Mucosa of rectum (tissue), 2 donors: ENCODE data around the gene DDA1.

ENCODE experiments used
- H3K27ac ChIP-seq, 2 donors: one replicate each; pipeline ENCODE4 v1.7.0; 2013; ENCODE audit warnings: inconsistent platforms in 2 of 2, low read depth in 2 of 2, low read length in 2 of 2
- H3K27me3 ChIP-seq, 2 donors: one replicate each; pipeline ENCODE4 v1.7.0; 2013; ENCODE audit warnings: low read length in 2 of 2; ENCODE audit not compliant: control insufficient read depth in 2 of 2, insufficient read depth in 2 of 2
- H3K36me3 ChIP-seq, 2 donors: one replicate each; pipeline ENCODE4 v1.7.0; 2013; ENCODE audit warnings: low read length in 2 of 2; ENCODE audit not compliant: control insufficient read depth in 2 of 2, insufficient read depth in 2 of 2
- H3K4me1 ChIP-seq, 2 donors: one replicate each; pipeline ENCODE4 v1.7.0; 2013; ENCODE audit warnings: low read length in 2 of 2, mild to moderate bottlenecking in 1 of 2; ENCODE audit not compliant: control insufficient read depth in 2 of 2, insufficient read depth in 2 of 2
- H3K4me3 ChIP-seq, 2 donors: one replicate each; pipeline ENCODE4 v1.7.0; 2013; ENCODE audit warnings: low read length in 2 of 2
- H3K9ac ChIP-seq, 2 donors: one replicate each; pipeline ENCODE4 v1.7.0; 2013; ENCODE audit warnings: low read length in 2 of 2, low read depth in 1 of 2, mild to moderate bottlenecking in 1 of 2
- H3K9me3 ChIP-seq, 2 donors: one replicate each; pipeline ENCODE4 v1.7.0; 2013; ENCODE audit warnings: low read length in 2 of 2; ENCODE audit not compliant: control insufficient read depth in 2 of 2
- donor health status: healthy.
- donor health status: Normal muscosa, but diverticular disease.

The DDA1 gene

DNA sequence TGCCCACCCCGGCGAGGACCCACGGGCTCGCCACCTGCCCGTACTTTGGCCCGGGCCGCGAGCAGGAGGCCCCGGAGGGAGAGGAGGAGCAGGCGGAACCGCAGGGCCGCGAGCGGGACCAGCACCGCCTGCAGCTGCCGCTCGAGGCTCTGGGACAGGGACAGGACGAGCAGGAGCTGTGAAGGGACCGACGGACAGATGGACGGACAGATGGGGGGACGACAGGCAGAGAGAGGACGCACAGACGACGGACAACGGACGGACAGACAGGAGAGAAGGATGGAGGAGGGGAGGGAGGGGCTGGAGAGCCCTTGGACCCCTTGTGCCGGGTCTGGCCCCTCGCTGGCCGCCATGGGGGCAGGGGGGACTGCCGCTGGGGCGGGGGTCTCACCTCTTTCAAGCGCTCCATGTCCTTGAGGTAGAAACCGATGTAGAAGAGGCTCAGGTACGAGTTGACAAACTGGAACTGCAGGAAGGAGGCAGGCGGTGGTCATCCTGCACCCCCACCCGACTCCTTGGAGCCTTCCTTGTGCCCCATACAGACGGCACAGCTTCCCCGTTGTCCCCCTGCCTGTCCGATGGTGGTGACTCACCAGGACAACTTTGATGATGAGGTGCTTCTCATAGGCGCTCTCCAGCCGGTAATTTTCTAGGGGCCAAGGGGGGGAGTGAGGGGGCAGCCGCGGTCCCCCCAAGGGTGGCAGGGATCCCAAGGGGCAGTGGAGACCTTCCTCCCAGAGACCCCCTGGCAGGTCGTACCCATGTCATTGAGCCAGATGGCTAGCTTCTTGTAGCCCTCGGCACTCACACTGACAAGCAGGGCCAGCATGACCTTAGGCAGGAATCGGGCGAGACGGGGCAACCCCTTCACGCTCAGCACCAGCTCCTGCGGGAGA is 20.3 kb downstream of the DDA1 start:
- Histone ChIP-seq H3K4me1 (peaks cover 15 to 17% of the 10 kb centered on the region in 2 donors), H3K9ac (peak overlapping the region in 1 of 2 donors; percentile 33), H3K36me3 (no peaks in the 10 kb centered on the region), H3K4me3 (no peak overlapping the region), H3K27ac (no peak overlapping the region), H3K27me3 (peaks cover 2 to 15% of the 10 kb centered on the region in 2 donors), H3K9me3 (no peaks in the 10 kb centered on the region)

DNA sequence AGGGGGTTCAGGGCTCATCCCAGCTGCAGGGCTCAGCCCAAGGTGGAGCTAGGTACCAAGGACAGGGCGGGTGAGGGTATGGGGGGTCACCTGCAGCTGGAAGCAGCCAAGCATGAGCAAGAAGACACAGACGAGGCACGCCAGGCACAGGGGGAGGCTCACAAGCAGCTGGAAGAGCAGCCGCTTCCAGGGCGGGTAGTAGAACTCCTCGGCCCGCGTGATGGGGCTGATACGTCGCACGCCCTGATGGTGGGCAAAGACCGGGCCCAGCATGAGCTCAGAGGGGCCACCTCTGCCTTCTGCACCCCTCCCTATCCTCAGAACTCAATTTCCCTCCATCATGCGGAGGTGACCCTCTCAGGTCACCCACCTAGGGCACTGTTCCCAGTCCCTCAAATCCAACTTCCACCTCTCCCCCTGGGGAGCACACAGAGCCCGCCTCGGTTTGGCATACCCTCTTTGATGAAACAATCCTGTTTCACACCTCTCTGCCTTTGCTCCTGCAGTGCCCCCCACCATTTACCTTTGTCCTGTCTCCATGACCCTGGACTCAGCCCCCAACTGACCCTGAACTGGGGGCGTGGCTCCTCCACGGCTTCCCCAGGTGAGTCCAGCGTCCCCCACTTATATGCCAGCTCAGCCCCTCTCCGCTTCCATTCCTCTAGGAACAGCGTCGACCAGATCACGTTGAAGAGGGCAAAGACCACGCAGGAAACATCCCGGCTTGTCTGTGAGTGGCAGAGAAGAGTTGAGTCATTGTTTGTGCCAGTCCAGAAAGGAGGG is 21.1 kb downstream of the DDA1 start:
- Histone ChIP-seq H3K4me1 (peaks cover 22 to 23% of the 10 kb centered on the region in 2 donors), H3K27ac (no peak overlapping the region), H3K9ac (no peak overlapping the region), H3K27me3 (peaks cover 2 to 15% of the 10 kb centered on the region in 2 donors), H3K9me3 (no peaks in the 10 kb centered on the region), H3K4me3 (no peak overlapping the region), H3K36me3 (no peaks in the 10 kb centered on the region)

DNA sequence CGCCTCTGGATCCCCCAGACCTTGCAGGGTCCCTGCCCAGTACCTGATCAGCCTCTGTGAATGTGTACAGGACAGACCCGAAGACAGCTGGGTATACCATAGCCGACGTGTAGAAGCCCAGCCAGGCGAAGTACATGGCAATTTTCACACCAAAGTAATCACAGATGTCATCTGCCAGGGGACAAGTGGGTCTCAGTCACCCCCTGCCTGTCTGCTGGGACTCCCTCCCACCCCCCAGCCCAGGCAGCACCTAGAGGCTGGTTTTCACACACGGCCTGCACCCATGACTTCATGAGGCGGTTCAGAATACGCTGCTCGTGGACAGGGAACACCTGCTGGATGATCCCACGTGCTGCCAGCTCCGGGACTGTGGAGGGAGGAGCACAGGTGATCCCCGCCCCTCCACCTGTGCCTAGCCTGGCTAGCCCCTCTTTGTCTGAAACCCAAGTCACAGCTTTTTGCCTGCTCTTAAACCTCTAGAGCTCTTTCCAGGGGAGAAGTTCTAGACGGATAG is 21.7 kb downstream of the DDA1 start:
- no peaks in the 10 kb centered on the region for H3K36me3 ChIP-seq

DNA sequence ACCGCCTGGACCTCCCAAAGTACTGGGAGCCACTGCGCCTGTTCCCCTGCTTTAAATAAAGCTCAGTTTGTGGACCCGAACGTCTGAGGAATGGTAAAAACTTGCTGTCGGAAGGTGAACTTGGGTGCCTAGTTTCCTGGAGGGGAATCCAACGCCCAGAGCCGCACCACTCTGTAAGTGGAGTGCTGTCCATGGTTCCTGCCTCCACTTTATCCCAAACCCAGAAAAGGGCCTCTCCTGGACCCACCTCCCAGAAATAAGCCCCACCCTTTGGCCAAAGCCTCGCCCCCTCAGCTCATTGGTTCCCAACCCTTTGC is 23.0 kb downstream of the DDA1 start:
- H3K27ac ChIP-seq = no peak overlapping the region
- no peak overlapping the region for H3K4me3 ChIP-seq
- H3K36me3 ChIP-seq = no peaks in the 10 kb centered on the region
- peaks cover 29 to 32% of the 10 kb centered on the region in 2 donors for H3K4me1 ChIP-seq
- H3K9ac ChIP-seq = no peak overlapping the region
- peaks cover 2 to 15% of the 10 kb centered on the region in 2 donors for H3K27me3 ChIP-seq
- no peaks in the 10 kb centered on the region for H3K9me3 ChIP-seq

More for the DNA sequence above, 21.7 kb downstream of the DDA1 start:
- H3K27me3 ChIP-seq = peaks cover 2 to 15% of the 10 kb centered on the region in 2 donors
- H3K27ac ChIP-seq = no peak overlapping the region
- H3K9ac ChIP-seq = no peak overlapping the region
- H3K4me3 ChIP-seq = no peak overlapping the region
- H3K9me3 ChIP-seq = no peaks in the 10 kb centered on the region
- H3K4me1 ChIP-seq = peaks cover 25 to 27% of the 10 kb centered on the region in 2 donors

DNA sequence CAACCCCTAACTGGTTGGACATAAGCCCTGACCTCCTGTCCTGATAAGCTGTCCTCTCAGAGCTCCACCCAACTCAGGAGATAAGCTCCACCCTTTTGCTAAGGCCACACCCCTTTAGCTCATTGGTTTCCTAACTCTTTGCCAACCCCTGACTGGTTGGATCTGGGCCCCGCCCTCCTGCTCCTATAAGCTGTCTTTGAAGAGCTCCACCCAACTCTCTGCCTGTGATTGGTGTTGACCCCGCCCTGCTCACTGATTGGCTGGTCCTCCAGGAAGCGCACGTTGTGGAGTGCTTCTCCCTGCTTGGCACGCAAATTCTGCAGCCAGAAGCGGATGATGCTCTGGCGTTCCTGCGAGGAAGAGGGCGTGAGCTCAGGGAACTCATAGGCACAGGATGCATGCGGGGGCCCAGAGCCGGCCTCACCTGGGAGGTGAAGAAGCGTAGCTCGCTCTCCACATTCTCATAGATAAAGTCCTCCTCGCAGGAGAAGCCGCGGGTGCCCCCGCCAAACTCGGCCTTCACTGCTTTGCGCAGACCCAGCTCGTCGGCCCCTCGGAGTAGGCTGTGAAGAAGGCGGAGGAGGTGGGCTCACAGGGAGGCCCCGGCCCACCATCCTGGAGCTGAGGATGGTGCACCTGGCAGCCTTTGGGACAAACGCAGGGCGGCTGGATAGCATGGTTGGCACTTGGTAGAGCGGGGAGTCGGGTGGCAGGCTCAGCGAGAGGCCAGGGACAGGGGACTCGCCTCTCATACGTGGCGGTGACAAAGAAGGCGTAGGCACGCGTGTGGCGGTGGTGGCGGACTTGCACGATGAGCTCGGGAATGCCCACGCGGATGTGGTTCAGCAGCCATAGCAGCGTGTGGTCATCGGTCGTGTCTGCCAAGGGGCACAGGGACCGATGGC is 23.6 kb downstream of the DDA1 start:
- no peaks in the 10 kb centered on the region for H3K9me3 ChIP-seq
- H3K4me1 ChIP-seq = peaks cover 32 to 37% of the 10 kb centered on the region in 2 donors
- H3K9ac ChIP-seq = no peak overlapping the region
- H3K4me3 ChIP-seq = no peak overlapping the region
- H3K36me3 ChIP-seq = no peaks in the 10 kb centered on the region
- peaks cover 2 to 15% of the 10 kb centered on the region in 2 donors for H3K27me3 ChIP-seq
- no peak overlapping the region for H3K27ac ChIP-seq

DNA sequence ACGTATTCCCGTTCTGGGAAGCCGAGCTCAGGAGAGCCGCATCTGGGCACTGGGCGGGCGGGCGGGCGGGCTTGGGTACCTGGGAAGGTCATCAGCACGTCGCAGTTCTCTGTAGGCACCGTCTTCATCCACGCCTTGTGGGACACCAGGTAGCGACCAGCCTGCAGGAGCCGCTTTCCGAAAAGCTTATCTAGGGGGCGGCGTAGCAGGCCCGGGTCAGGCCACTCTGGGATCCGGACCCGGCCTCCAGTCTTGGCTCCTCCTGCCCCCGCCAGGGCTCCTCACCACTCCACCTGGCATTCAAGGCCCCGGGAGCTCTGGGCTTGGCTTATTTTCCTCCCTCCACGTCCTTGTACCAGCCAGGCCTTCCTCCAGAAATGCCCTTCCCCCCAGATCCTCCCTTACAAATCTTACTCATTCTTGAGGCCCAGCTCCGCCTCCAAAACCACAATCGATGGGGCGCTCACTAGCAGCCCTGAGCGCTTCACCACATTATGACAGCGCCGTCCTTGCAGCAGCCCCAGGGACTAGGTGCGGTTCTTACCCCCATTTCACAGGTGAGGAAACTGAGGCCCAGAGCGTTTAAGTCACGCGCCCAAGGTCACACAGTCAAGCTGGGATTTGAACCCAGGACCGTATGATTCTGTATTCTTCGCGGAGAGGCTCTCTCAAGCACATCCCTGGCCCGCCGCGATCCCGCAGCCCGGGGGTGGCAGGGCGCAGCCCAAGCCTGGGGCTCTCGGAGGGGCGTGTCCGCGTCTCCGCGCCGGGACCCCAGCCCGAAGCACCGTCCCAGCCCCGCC is 24.4 kb downstream of the DDA1 start:
- no peaks in the 10 kb centered on the region for H3K36me3 ChIP-seq
- H3K4me1 ChIP-seq = peaks cover 34 to 38% of the 10 kb centered on the region in 2 donors
- H3K27ac ChIP-seq = peak overlapping the region in 1 of 2 donors; percentile 67
- H3K9ac ChIP-seq = peak overlapping the region; percentile 65 to 72
- peaks cover 2 to 15% of the 10 kb centered on the region in 2 donors for H3K27me3 ChIP-seq
- peak overlapping the region; percentile 73 for H3K4me3 ChIP-seq
- no peaks in the 10 kb centered on the region for H3K9me3 ChIP-seq

DNA sequence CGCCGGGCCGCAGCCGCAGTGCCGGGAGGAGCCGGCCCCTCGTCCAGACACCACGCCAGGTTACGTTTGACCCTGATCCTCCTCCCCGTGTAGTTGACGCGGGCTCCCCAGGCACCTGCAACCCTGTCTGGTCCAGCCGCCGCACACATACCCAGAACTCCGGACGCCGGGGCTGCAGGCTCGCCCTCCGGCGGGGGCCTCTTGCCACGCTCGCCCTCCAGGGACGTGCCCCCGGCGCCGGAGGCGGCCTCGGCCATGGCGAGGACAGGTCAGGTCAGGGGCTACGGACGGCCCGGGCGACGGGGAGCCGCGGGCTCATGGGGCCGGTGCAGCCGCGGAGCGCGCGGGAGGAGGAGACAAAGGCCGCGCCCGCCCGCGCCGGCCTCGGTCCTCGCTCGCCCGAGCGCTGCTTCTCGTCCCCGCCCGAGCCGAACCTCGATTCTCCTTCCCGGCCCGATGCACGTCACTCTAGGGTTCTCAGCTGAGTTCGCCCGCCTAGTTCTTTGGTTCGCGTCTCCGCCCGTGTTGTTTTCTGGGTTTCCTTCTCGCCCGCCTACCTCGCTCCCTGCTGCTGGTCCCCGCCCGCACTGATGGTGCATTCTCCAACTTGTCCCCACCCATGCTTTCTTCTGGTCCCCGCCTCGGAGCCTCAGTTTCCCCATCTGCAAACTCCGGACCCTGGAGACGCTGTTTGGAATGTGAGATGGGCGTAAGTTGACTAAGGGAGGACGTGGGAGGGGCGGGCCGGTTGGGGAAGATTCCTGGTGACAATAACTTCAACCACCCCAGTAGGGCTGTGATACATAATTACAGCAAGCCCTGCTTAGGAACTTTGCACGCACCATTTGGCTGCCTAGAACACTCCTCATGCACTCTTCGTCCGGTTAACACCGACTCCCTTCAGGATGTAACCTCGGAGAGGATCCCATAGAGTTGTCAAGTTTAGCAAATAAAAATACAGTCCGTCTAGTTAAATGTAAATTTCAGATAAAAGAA is 25.3 kb downstream of the DDA1 start, which contains the start of gene ANO8:
Gene ANO8, minus strand, starts transcription at position 442 of the 996 bp plus-strand sequence. Its CDS starts 185 bp downstream, at position 257.
- Histone ChIP-seq H3K4me3 (peak within 1 kb of the TSS; percentile 73), H3K4me1 (peaks cover 28 to 32% of the 10 kb centered on the region in 2 donors), H3K27ac (peak within 1 kb of the TSS; percentile 30 to 67), H3K36me3 (no peaks in the 10 kb centered on the region), H3K9me3 (no peaks in the 10 kb centered on the region), H3K9ac (peak within 1 kb of the TSS; percentile 65 to 72), H3K27me3 (peaks cover 0 to 8% of the 10 kb centered on the region in 2 donors)

DNA sequence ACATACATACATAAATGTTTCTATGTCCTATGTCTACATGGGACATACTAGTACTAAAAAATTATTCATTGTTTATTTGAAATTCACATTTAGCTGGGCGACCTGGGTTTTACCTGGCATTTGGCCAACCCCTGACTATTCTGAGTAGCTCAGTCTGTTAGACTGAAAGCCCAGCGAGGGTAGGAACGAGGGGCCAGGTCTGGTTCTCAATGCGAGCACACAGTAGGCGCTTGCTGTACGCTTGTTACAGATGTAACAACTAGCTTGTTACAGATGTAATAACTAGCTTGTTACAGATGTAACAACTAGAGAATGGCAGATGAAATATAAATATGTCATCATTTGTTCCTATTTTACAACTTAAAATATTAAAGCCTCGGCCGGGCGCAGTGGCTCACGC is 26.2 kb downstream of the DDA1 start:
- no peak overlapping the region for H3K27ac ChIP-seq

More for the DNA sequence above, 26.2 kb downstream of the DDA1 start:
- peaks cover 31 to 38% of the 10 kb centered on the region in 2 donors for H3K4me1 ChIP-seq
- no peaks in the 10 kb centered on the region for H3K36me3 ChIP-seq
- no peaks in the 10 kb centered on the region for H3K9me3 ChIP-seq
- H3K4me3 ChIP-seq = peak overlapping the region in 1 of 2 donors; percentile 73
- no peak overlapping the region for H3K9ac ChIP-seq
- no peaks in the 10 kb centered on the region for H3K27me3 ChIP-seq
